HCT116 (cell line): ENCODE results near the gene THRB. TPM values are rescaled to one million over a fixed set of nuclear protein-coding genes. Genes with fewer than 3 reads are reported as not detected.

ENCODE experiments used
- ATAC-seq: fragments of 200-7000 bp; cut with Tn5 transposase; 2 replicates; pipeline ENCODE4 v1.9.1; 2020; ENCODE audit warnings: mild to moderate bottlenecking, moderate library complexity
- BruUV-seq: library from RNA; stranded (reverse); fragments of 400-500 nt; replicated peaks from 2 replicates; lab custom pipeline; 2021; lab: Mats Ljungman, UMichigan
- CTCF ChIA-PET: fragments of 300-600 bp; sonication (Branson Sonifier 250); formaldehyde crosslinking; loops from one replicate; lab custom pipeline; 2021; ENCODE audit warnings: antibody characterized with exemption; lab: Charles Lee
- POLR2A ChIA-PET: fragments of 300-600, 350-600 bp; sonication (Branson Sonifier 250); formaldehyde crosslinking; loops from one replicate; lab custom pipeline; 2021; ENCODE audit warnings: antibody characterized with exemption; lab: Charles Lee
- RAD21 ChIA-PET, 2 experiments: fragments of 300-600 bp; sonication (Branson Sonifier 250); formaldehyde crosslinking; loops; one replicate each; lab custom pipeline; 2023; ENCODE audit warnings: low total read pairs in 2 of 2; ENCODE audit not compliant: uncharacterized antibody in 2 of 2, unreplicated experiment in 2 of 2, low non-redundant PET in 1 of 2; lab: Charles Lee
- DNase-seq: peaks from one replicate; pipeline ENCODE4 v3.0.0-alpha.2; 2010; ENCODE audit warnings: low read depth, low spot score
- H2AFZ ChIP-seq: fragments of 200-600 bp; shearing (Covaris generic), sonication (generic); 2 replicates; pipeline ENCODE4 v1.6.1; 2017; ENCODE audit warnings: low read depth, mixed run types, mixed read lengths, antibody characterized with exemption, low read length; ENCODE audit not compliant: poor library complexity, severe bottlenecking
- H3K27ac ChIP-seq: 2 replicates; pipeline ENCODE4 v1.5.1; 2012; ENCODE audit warnings: low read depth, low read length
- H3K27me3 ChIP-seq: fragments of 200-600 bp; sonication (generic); 2 replicates; pipeline ENCODE4 v1.6.1; 2016; ENCODE audit warnings: mixed run types, low read length, mixed read lengths; ENCODE audit not compliant: insufficient read depth
- H3K36me3 ChIP-seq, 2 experiments: fragments of 200-500 bp in 1 of 2; fragments of 200-600 bp in 1 of 2; sonication (Bioruptor generic) in 1 of 2; sonication (generic) in 1 of 2; 2 replicates each; pipeline versions ENCODE4 v1.5.1 to v1.6.1; 2014 to 2016; ENCODE audit warnings: low read length in 2 of 2, inconsistent platforms in 1 of 2, mixed read lengths in 1 of 2, mixed run types in 1 of 2; ENCODE audit not compliant: insufficient read depth in 2 of 2, control insufficient read depth in 1 of 2
- H3K4me1 ChIP-seq, 2 experiments: fragments of 200-600 bp in 1 of 2; sonication (generic) in 1 of 2; 2 replicates each; pipeline versions ENCODE4 v1.5.1 to v1.6.1; 2012 to 2017; ENCODE audit warnings: low read length in 2 of 2, inconsistent platforms in 1 of 2, mild to moderate bottlenecking in 1 of 2, mixed read lengths in 1 of 2, mixed run types in 1 of 2, moderate library complexity in 1 of 2; ENCODE audit not compliant: insufficient read depth in 2 of 2, control insufficient read depth in 1 of 2
- H3K4me2 ChIP-seq: fragments of 200-600 bp; sonication (generic); 2 replicates; pipeline ENCODE4 v1.6.1; 2017; ENCODE audit warnings: mixed run types, low read length, mixed read lengths
- H3K4me3 ChIP-seq, 2 experiments: fragments of 200-600 bp in 1 of 2; sonication (generic) in 1 of 2; replicated peaks in 1 of 2; 2 replicates each; pipeline ENCODE4 v1.5.1; 2011 to 2016; ENCODE audit warnings: low read length in 2 of 2, control low read depth in 1 of 2, low read depth in 1 of 2, mild to moderate bottlenecking in 1 of 2, mixed read lengths in 1 of 2, mixed run types in 1 of 2
- H3K79me2 ChIP-seq: fragments of 200-600 bp; sonication (generic); 2 replicates; pipeline ENCODE4 v1.6.1; 2017; ENCODE audit warnings: mild to moderate bottlenecking, mixed run types, low read length, moderate library complexity, mixed read lengths; ENCODE audit not compliant: insufficient read depth
- H3K9ac ChIP-seq: fragments of 200-600 bp; sonication (generic); 2 replicates; pipeline ENCODE4 v1.6.1; 2016; ENCODE audit warnings: low read length, mixed read lengths
- H3K9me2 ChIP-seq: fragments of 200-600 bp; sonication (generic), shearing (Covaris generic); 2 replicates; pipeline ENCODE4 v1.6.1; 2017; ENCODE audit warnings: mixed run types, mild to moderate bottlenecking, moderate library complexity; ENCODE audit not compliant: insufficient read depth
- H3K9me3 ChIP-seq, 2 experiments: fragments of 200-500 bp in 1 of 2; fragments of 200-600 bp in 1 of 2; sonication (Bioruptor generic) in 1 of 2; sonication (generic) in 1 of 2; 2 replicates each; pipeline ENCODE4 v1.6.1; 2014 to 2017; ENCODE audit warnings: low read length in 2 of 2, mixed read lengths in 2 of 2, inconsistent platforms in 1 of 2, low read depth in 1 of 2, mild to moderate bottlenecking in 1 of 2, mixed run types in 1 of 2, moderate library complexity in 1 of 2; ENCODE audit not compliant: control insufficient read depth in 1 of 2, insufficient read depth in 1 of 2
- H4K20me1 ChIP-seq: fragments of 200-600 bp; sonication (generic), shearing (Covaris generic); 2 replicates; pipeline ENCODE4 v1.6.1; 2017; ENCODE audit warnings: mixed run types, mild to moderate bottlenecking, moderate library complexity; ENCODE audit not compliant: insufficient read depth
- CBX3 ChIP-seq: IDR thresholded peaks from 2 replicates; pipeline ENCODE4 v1.6.1; 2012; ENCODE audit warnings: low read depth
- CEBPB ChIP-seq: IDR thresholded peaks from 2 replicates; pipeline ENCODE4 v1.6.1; 2012; ENCODE audit warnings: low read depth
- CTCF ChIP-seq, 3 experiments: fragments of 200-600 bp in 1 of 3; sonication (generic) in 1 of 3; IDR thresholded peaks in 2 of 3; conservative IDR thresholded peaks in 1 of 3; 2 replicates each; pipeline ENCODE4 v1.5.1; 2012 to 2017; ENCODE audit warnings: low read depth in 2 of 3, low read length in 2 of 3, antibody characterized with exemption in 1 of 3, borderline replicate concordance in 1 of 3, control low read depth in 1 of 3, mild to moderate bottlenecking in 1 of 3, mixed read lengths in 1 of 3, mixed run types in 1 of 3, moderate library complexity in 1 of 3; ENCODE audit not compliant: insufficient read depth in 1 of 3
- EZH2 ChIP-seq: fragments of 200-600 bp; sonication (generic); IDR thresholded peaks from 2 replicates; pipeline ENCODE4 v1.6.1; 2017; ENCODE audit warnings: antibody characterized with exemption, mixed run types
- EZH2phosphoT487 ChIP-seq: fragments of 200-600 bp; IDR thresholded peaks from 2 replicates; pipeline ENCODE4 v1.6.1; 2018; ENCODE audit warnings: antibody characterized with exemption, borderline replicate concordance
- JUND ChIP-seq: IDR thresholded peaks from 2 replicates; pipeline ENCODE4 v1.6.1; 2012
- MAX ChIP-seq: IDR thresholded peaks from 2 replicates; pipeline ENCODE4 v1.6.1; 2012
- POLR2A ChIP-seq: IDR thresholded peaks from 2 replicates; pipeline ENCODE4 v1.7.0; 2011; ENCODE audit warnings: borderline replicate concordance; ENCODE audit not compliant: insufficient read depth, insufficient read length; ENCODE audit errors: extremely low read depth
- RAD21 ChIP-seq: IDR thresholded peaks from 2 replicates; pipeline ENCODE4 v1.6.1; 2012; ENCODE audit warnings: low read depth, mild to moderate bottlenecking
- SIN3A ChIP-seq: IDR thresholded peaks from 2 replicates; pipeline ENCODE4 v1.6.1; 2012; ENCODE audit warnings: low read depth
- SRF ChIP-seq: IDR thresholded peaks from 2 replicates; pipeline ENCODE4 v1.6.1; 2012; ENCODE audit warnings: low read depth
- TCF7L2 ChIP-seq: IDR thresholded peaks from 2 replicates; pipeline ENCODE4 v1.7.0; 2011; ENCODE audit warnings: borderline replicate concordance, inconsistent platforms; ENCODE audit not compliant: insufficient read depth, insufficient read length; ENCODE audit errors: extremely low read depth
- YY1 ChIP-seq: IDR thresholded peaks from 2 replicates; pipeline ENCODE4 v1.6.1; 2011; ENCODE audit warnings: low read length, low read depth, moderate library complexity, mild to moderate bottlenecking; ENCODE audit not compliant: insufficient replicate concordance; ENCODE audit errors: extremely low read depth
- ZBTB33 ChIP-seq: IDR thresholded peaks from 2 replicates; pipeline ENCODE4 v1.6.1; 2011; ENCODE audit warnings: mild to moderate bottlenecking, low read length, moderate library complexity; ENCODE audit not compliant: insufficient replicate concordance; ENCODE audit errors: extremely low read depth
- ZFX ChIP-seq: fragments of 450-650 bp; IDR thresholded peaks from 2 replicates; pipeline ENCODE4 v1.6.1; 2017
- ZNF274 ChIP-seq: fragments of 200-500 bp; sonication (Bioruptor generic); IDR thresholded peaks from 2 replicates; pipeline ENCODE4 v1.6.1; 2014; ENCODE audit warnings: mild to moderate bottlenecking, low read depth, low read length, inconsistent platforms
- intact Hi-C: fragments of 100-400 bp; cut with micrococcal nuclease; formaldehyde crosslinking; loops from 2 replicates; pipeline ENCODE4 v1.10.0; 2022
- total RNA-seq: library from RNA; stranded (reverse); gene quantifications from one replicate; pipeline ENCODE4 v1.2.1, GENCODE V29; 2021; ENCODE audit not compliant: unreplicated experiment

THRB gene
- total RNA-seq, 1 experiment from 2014 or later: 2.5 TPM

GRCh38 chr3:24342275-24342674 lies 152.4 kb downstream of the THRB start (continued):
- TF ChIP-seq CTCF (IDR thresholded peaks at IDR 0.05 in 2 of 3, conservative IDR thresholded peaks at IDR 0.05 in 1 of 3; ENCODE audit: borderline replicate concordance in 1 of 3, insufficient read depth in 1 of 3, low read depth in 2 of 3, low read length in 2 of 3) (no peak), MAX (no peak), SRF (no peak), TCF7L2 (no peak), ZBTB33 (no peak), SIN3A (no peak), ZFX (no peak), CBX3 (no peak)

GRCh38 chr3:24341668-24342067 lies 153.0 kb downstream of the THRB start:
- Histone ChIP-seq H3K9ac (no peak overlapping the region), H3K9me2 (no peaks in the 10 kb centered on the region), H3K4me1 (no peaks in the 10 kb centered on the region), H2AFZ (no peak overlapping the region), H3K79me2 (no peaks in the 10 kb centered on the region), H3K27ac (no peak overlapping the region), H3K9me3 (no peaks in the 10 kb centered on the region), H3K4me2 (no peak overlapping the region), H3K4me3 (no peak overlapping the region), H3K36me3 (no peaks in the 10 kb centered on the region), H3K27me3 (no peaks in the 10 kb centered on the region), H4K20me1 (no peaks in the 10 kb centered on the region)
- POLR2A ChIA-PET: no interaction called here
- ATAC-seq: no peak
- CTCF ChIA-PET: no interaction called here
- BruUV-seq: no TSS peak
- RAD21 ChIA-PET: no interaction called here
- DNase-seq: no peak
- intact Hi-C loops: no loop called here
- TF ChIP-seq JUND (no peak), RAD21 (no peak), MAX (no peak), EZH2phosphoT487 (no peak), ZBTB33 (no peak), YY1 (no peak), CTCF (IDR thresholded peaks at IDR 0.05 in 2 of 3, conservative IDR thresholded peaks at IDR 0.05 in 1 of 3; ENCODE audit: borderline replicate concordance in 1 of 3, insufficient read depth in 1 of 3, low read depth in 2 of 3, low read length in 2 of 3) (no peak), SRF (no peak), EZH2 (no peak), CEBPB (no peak), TCF7L2 (no peak), POLR2A (no peak), ZNF274 (no peak)
